GOT3 (cell line): ENCODE results near the gene DUS1L.

Source experiments
- DNase-seq: peaks from one replicate; lab custom pipeline; 2025; ENCODE audit warnings: mixed read lengths; lab: John Stamatoyannopoulos, UW

The DUS1L gene

GRCh38 chr17:82012640-82013295 lies 52.8 kb downstream of the DUS1L start:
- DNase-seq = no peak

GRCh38 chr17:82012261-82012639 lies 53.4 kb downstream of the DUS1L start:
- no peak for DNase-seq

GRCh38 chr17:82011617-82012187 lies 53.9 kb downstream of the DUS1L start:
- DNase-seq = no peak

- no peak for DNase-seq
Measured at GRCh38 chr17:82010575-82011525, 54.8 kb downstream of the DUS1L start.

- DNase-seq = no peak
Measured at GRCh38 chr17:82009413-82009812, 56.2 kb downstream of the DUS1L start.

GRCh38 chr17:82008941-82009405 lies 56.6 kb downstream of the DUS1L start:
- DNase-seq = no peak

GRCh38 chr17:82008258-82008940 lies 57.2 kb downstream of the DUS1L start:
- DNase-seq = no peak
